DND-41 (cell line): ENCODE results near the gene SNX17.
A peak's percentile ranks its signal among the peaks of the same experiment; 100 is the strongest.

Source experiments
- ATAC-seq: fragments of 200-7000 bp; cut with Tn5 transposase; 3 replicates; pipeline ENCODE4 v1.9.1; 2021; ENCODE audit warnings: low read depth; ENCODE audit not compliant: insufficient read depth
- DNase-seq: peaks from one replicate; pipeline ENCODE4 v3.0.0-alpha.2; 2020
- H2AFZ ChIP-seq: 2 replicates; pipeline ENCODE4 v1.6.0; 2012; ENCODE audit warnings: low read depth, low read length
- H3K27ac ChIP-seq: 2 replicates; pipeline ENCODE4 v1.5.1; 2012; ENCODE audit warnings: low read length, inconsistent platforms
- H3K27me3 ChIP-seq: fragments of 200-600 bp; sonication (generic); 2 replicates; pipeline ENCODE4 v1.6.0; 2012; ENCODE audit warnings: low read length, mild to moderate bottlenecking, inconsistent platforms; ENCODE audit not compliant: insufficient read depth, poor library complexity
- H3K36me3 ChIP-seq: 2 replicates; pipeline ENCODE4 v1.5.1; 2012; ENCODE audit warnings: low read length, inconsistent platforms; ENCODE audit not compliant: insufficient read depth
- H3K4me1 ChIP-seq: 2 replicates; pipeline ENCODE4 v1.5.1; 2012; ENCODE audit warnings: mild to moderate bottlenecking, low read length; ENCODE audit not compliant: insufficient read depth
- H3K4me2 ChIP-seq: 2 replicates; pipeline ENCODE4 v1.6.0; 2012; ENCODE audit warnings: mild to moderate bottlenecking, moderate library complexity, low read length, inconsistent platforms; ENCODE audit not compliant: insufficient read depth
- H3K4me3 ChIP-seq, 2 experiments: fragments of 200-600 bp in 1 of 2; shearing (Covaris generic) in 1 of 2; 2 replicates each; pipeline ENCODE4 v1.5.1; 2012 to 2016; ENCODE audit warnings: inconsistent platforms in 2 of 2, low read length in 2 of 2, mild to moderate bottlenecking in 2 of 2, low read depth in 1 of 2, moderate library complexity in 1 of 2
- H3K79me2 ChIP-seq: 2 replicates; pipeline ENCODE4 v1.6.0; 2012; ENCODE audit warnings: low read length, inconsistent platforms; ENCODE audit not compliant: insufficient read depth
- H3K9ac ChIP-seq: 2 replicates; pipeline ENCODE4 v1.6.0; 2012; ENCODE audit warnings: low read depth, mild to moderate bottlenecking, inconsistent platforms, low read length, moderate library complexity
- H3K9me3 ChIP-seq: 2 replicates; pipeline ENCODE4 v1.5.1; 2012; ENCODE audit warnings: low read length, moderate library complexity, mild to moderate bottlenecking, inconsistent platforms; ENCODE audit not compliant: insufficient read depth, severe bottlenecking
- H4K20me1 ChIP-seq: 2 replicates; pipeline ENCODE4 v1.6.0; 2012; ENCODE audit warnings: low read length; ENCODE audit not compliant: insufficient read depth
- CTCF ChIP-seq: IDR thresholded peaks from 2 replicates; pipeline ENCODE4 v1.5.1; 2012; ENCODE audit warnings: borderline replicate concordance, low read length, moderate library complexity, mild to moderate bottlenecking; ENCODE audit not compliant: poor library complexity, severe bottlenecking; ENCODE audit errors: extremely low read depth
- EZH2 ChIP-seq: IDR thresholded peaks from 3 replicates; pipeline ENCODE4 v1.6.1; 2012; ENCODE audit warnings: borderline replicate concordance, low read depth, mild to moderate bottlenecking, moderate library complexity, low read length, inconsistent platforms; ENCODE audit not compliant: severe bottlenecking

The SNX17 gene

GRCh38 chr2:27378096-27378808 is 7.8 kb downstream of the SNX17 start:
- DNase-seq (peak; percentile 37), ATAC-seq (no peak)
- no peak overlapping the region for H3K27ac ChIP-seq
- peaks cover 19% of the 10 kb centered on the region; the same call in 1 of the 2 replicates for H4K20me1 ChIP-seq
- peak overlapping the region; percentile 69; the same call in 1 of the 2 replicates for H3K4me2 ChIP-seq
- peaks cover 77% of the 10 kb centered on the region for H3K36me3 ChIP-seq
- H3K79me2 ChIP-seq, result peaks cover 38% of the 10 kb centered on the region
- peaks cover 41% of the 10 kb centered on the region for H3K4me1 ChIP-seq
- no peaks in the 10 kb centered on the region for H3K9me3 ChIP-seq
- H3K4me3 ChIP-seq, result peak overlapping the region in 1 of 2 experiments; percentile 75; a peak in 1 of 4 replicates
- no peaks in the 10 kb centered on the region for H3K27me3 ChIP-seq
- peak; percentile 50 for TF ChIP-seq CTCF
- no peak for TF ChIP-seq EZH2
- H2AFZ ChIP-seq, result no peak overlapping the region
- peak overlapping the region; percentile 71 for H3K9ac ChIP-seq

GRCh38 chr2:27378809-27379290 is 8.4 kb downstream of the SNX17 start:
- Histone ChIP-seq H2AFZ (no peak overlapping the region), H3K4me3 (peak overlapping the region in 1 of 2 experiments; percentile 75; a peak in 3 of 4 replicates), H3K4me2 (peak overlapping the region; percentile 69), H3K79me2 (peaks cover 38% of the 10 kb centered on the region), H3K27ac (peak overlapping the region; percentile 91), H3K4me1 (peaks cover 41% of the 10 kb centered on the region), H4K20me1 (peaks cover 16% of the 10 kb centered on the region; the same call in 1 of the 2 replicates), H3K36me3 (peaks cover 77% of the 10 kb centered on the region), H3K27me3 (no peaks in the 10 kb centered on the region), H3K9ac (peak overlapping the region; percentile 71), H3K9me3 (no peaks in the 10 kb centered on the region)
- no peak for TF ChIP-seq CTCF
- TF ChIP-seq EZH2, result no peak
- ATAC-seq (no peak), DNase-seq (no peak)

GRCh38 chr2:27379383-27379835 is 9.0 kb downstream of the SNX17 start:
- no peaks in the 10 kb centered on the region for H3K9me3 ChIP-seq
- peaks cover 41% of the 10 kb centered on the region for H3K4me1 ChIP-seq
- peak overlapping the region; percentile 91 for H3K27ac ChIP-seq
- H2AFZ ChIP-seq, result no peak overlapping the region; the same call in 1 of the 2 replicates
- DNase-seq (no peak), ATAC-seq (no peak)
- TF ChIP-seq CTCF (no peak), EZH2 (no peak)
- H3K79me2 ChIP-seq, result peaks cover 38% of the 10 kb centered on the region
- peak overlapping the region; percentile 40 to 75; a peak in 3 of 4 replicates for H3K4me3 ChIP-seq
- H3K4me2 ChIP-seq, result peak overlapping the region; percentile 69
- peaks cover 78% of the 10 kb centered on the region for H3K36me3 ChIP-seq
- peaks cover 16% of the 10 kb centered on the region; the same call in 1 of the 2 replicates for H4K20me1 ChIP-seq
- no peaks in the 10 kb centered on the region for H3K27me3 ChIP-seq
- H3K9ac ChIP-seq, result peak overlapping the region; percentile 71
